PFSK-1 (cell line): ENCODE results near the gene TXNDC11.

Source experiments
- REST ChIP-seq, 2 experiments: IDR thresholded peaks; 2 replicates each; pipeline versions ENCODE4 v1.6.1 to v1.8.0; 2011 to 2012; ENCODE audit warnings: low read depth in 2 of 2, low read length in 2 of 2, control low read depth in 1 of 2, inconsistent platforms in 1 of 2, mild to moderate bottlenecking in 1 of 2, moderate library complexity in 1 of 2; ENCODE audit not compliant: insufficient read depth in 1 of 2
- TAF1 ChIP-seq: IDR thresholded peaks from 2 replicates; pipeline ENCODE4 v1.6.1; 2012; ENCODE audit warnings: low read length, control low read depth, borderline replicate concordance; ENCODE audit not compliant: insufficient read depth

GRCh38 chr16:11692171-11692570 is 50.5 kb downstream of the TXNDC11 start:
- TF ChIP-seq REST (IDR thresholded peaks at IDR 0.05; ENCODE audit: insufficient read depth in 1 of 2, low read depth in 2 of 2, low read length in 2 of 2), result no peak
- no peak for TF ChIP-seq TAF1
